ENCODE measurements around the gene SHB.

The SHB gene

DNA sequence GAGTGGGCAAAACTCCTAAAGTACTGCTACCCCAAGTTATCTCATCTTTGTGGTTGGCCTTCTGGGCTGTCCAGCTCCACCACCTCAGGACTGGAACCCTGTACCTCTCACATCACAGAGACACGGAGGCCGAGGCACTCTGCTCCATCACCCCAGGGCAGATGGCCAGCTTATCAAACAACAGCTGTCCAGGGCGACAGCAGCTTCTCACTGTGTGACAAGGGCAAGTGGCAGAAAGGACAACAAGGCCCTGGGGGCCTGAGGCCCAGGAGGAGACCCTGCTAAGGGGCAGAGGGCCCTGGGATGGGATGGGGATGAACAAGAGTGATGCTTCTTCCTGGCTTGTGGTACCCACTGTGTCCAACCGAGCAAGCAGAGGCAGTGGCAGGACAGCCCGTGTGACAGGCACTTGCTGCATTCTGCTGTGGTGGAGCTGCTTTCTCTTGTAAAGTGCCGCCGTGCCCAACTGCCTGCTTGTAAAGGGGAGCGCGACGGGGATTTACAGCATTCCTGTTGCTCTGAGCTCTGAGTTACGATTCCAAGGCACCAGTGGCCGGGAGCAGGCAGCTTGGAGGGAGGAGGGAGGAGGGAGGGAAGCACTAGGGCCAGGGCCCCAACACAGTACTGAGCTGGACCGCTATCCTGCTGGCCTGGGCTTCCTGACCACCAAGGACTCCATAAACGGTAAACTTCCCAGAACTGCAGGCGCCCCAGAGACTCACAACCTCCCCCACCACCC is 71.2 kb downstream of the SHB start:
- DNase-seq (ENCODE audit: extremely low spot score, insufficient read length, low read depth) (no peak), FAIRE-seq (no peak)

- FAIRE-seq = no peak
Observed at GRCh38 chr9:37996819-37997217, 72.2 kb downstream of the SHB start.

DNA sequence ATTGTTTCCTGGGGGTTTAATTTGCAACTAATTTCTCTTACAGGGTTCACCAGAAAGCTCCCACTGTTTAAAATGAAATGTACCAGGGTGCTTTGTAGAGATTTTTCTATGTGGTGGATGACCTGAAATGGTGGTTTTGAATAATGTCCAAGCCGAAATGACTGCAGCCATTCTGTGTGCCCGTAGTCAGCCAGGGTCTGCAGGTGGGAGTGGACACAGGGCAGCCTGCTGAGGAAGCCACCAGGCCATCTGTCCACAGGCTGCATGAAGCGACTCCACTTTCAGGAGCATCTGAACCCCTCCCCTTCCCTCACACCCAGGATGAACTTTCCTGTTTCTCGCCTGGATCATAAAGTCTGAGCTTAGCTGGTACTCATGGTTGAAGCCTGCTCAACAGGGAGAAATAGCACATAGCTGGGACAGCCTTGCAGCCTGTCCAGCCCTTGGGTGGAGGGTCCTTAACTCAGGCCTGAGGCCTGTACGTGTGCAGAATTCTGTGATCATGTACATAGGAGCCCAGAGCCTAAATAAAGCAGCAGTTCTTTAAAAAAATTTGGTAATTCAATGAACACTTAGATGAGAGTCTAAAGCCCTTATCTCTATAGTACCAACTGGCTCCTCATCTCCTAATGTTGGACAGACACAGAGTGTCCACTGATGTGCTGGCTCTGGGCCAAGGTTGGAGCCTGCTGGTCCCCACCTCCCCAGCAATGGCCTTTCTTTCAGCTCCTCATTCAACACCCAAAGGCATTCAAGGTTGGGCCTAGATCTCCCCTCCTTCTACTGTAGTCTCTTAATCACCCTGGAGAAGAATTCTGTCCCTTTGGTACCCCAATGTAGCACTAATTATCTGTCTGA is 72.8 kb downstream of the SHB start:
- no peak for FAIRE-seq
- DNase-seq (ENCODE audit: extremely low spot score, insufficient read length, low read depth) = no peak

More at GRCh38 chr9:37996819-37997217, 72.2 kb downstream of the SHB start:
- no peak for DNase-seq (ENCODE audit: extremely low spot score, insufficient read length, low read depth)

GRCh38 chr9:37995348-37995737 is 73.7 kb downstream of the SHB start:
- no peak for DNase-seq (ENCODE audit: extremely low spot score, insufficient read length, low read depth)
- no peak for FAIRE-seq

- FAIRE-seq (peak; percentile 75), DNase-seq (ENCODE audit: extremely low spot score, insufficient read length, low read depth) (peak; percentile 60)
Observed at GRCh38 chr9:37994639-37995347, 74.2 kb downstream of the SHB start.

GRCh38 chr9:37992924-37993349 is 76.1 kb downstream of the SHB start:
- DNase-seq (ENCODE audit: extremely low spot score, insufficient read length, low read depth) (no peak), FAIRE-seq (no peak)

DNA sequence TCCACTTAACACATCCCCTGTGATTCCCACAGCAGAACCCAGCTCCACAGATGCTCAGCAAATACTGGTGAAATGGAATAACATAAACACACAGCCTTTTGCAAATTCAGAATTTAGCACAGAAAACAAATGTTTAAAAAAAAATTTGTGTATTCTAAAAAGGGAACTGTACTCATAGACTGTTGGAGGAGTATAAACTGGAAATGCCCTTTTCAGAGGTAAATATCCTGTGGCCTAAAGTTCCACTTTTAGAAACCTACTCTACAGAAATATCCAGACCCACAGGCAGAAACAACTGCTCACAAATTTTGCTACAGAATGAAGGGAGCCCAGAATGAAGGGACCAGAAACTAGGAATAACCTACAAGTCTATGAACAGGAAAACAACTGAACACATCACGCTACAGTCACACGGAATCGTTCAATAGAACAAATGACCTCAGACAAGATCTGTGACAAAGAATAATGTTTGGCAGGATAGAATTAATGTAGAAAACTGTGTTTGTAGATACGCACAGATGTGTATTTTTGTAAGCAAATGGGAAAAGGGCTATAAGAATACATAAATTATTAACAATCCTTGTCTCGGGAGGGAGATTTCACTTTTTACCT is 78.5 kb downstream of the SHB start:
- FAIRE-seq (no peak), DNase-seq (ENCODE audit: extremely low spot score, insufficient read length, low read depth) (no peak)

DNA sequence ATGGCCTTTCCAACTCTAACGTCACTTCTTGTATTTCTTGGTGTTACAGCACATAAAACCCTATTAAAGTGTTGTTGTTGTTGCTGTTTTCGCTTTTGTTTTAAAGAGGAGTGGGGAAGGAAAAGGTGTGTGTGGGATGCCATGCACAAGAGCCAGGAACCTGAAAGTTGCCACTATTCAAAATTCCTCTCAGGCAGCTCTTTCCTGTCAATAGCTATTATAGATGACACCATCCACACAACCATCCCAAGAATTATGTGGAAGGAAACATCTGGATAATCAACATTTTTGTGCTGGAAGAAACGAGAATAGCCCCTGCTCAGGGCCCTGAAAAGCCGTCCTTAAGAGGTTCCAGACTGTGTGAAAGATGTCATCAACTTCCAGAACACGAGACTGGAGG is 79.3 kb downstream of the SHB start:
- no peak for DNase-seq (ENCODE audit: extremely low spot score, insufficient read length, low read depth)

DNA sequence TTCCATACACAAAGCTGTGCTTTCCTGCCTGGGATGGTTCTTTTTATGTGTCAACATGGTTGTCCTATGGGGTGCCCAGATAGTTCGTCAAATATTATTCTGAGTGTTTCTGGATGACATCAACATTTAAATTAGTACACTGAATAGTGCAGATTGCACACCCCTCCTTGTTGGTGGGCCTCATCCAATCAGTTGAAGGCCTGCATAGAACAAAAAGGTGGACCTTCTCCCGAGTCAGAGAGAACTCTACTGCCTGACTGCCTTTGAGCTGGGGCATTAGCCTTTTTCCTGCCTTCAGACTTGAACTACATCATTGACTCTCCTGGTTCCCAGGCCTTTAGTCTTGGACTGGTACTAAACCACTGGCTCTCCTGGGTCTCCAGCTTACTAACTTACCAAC is 80.4 kb downstream of the SHB start:
- DNase-seq (ENCODE audit: extremely low spot score, insufficient read length, low read depth) (no peak), FAIRE-seq (no peak)

More for the DNA sequence above, 79.3 kb downstream of the SHB start:
- FAIRE-seq = no peak

GRCh38 chr9:37988041-37988440 is 81.0 kb downstream of the SHB start:
- FAIRE-seq (no peak), DNase-seq (ENCODE audit: extremely low spot score, insufficient read length, low read depth) (no peak)

- FAIRE-seq (no peak), DNase-seq (ENCODE audit: extremely low spot score, insufficient read length, low read depth) (no peak)
Observed at GRCh38 chr9:37987467-37987981, 81.5 kb downstream of the SHB start.

GRCh38 chr9:37986771-37987258 is 82.2 kb downstream of the SHB start:
- no peak for DNase-seq (ENCODE audit: extremely low spot score, insufficient read length, low read depth)
- no peak for FAIRE-seq

DNA sequence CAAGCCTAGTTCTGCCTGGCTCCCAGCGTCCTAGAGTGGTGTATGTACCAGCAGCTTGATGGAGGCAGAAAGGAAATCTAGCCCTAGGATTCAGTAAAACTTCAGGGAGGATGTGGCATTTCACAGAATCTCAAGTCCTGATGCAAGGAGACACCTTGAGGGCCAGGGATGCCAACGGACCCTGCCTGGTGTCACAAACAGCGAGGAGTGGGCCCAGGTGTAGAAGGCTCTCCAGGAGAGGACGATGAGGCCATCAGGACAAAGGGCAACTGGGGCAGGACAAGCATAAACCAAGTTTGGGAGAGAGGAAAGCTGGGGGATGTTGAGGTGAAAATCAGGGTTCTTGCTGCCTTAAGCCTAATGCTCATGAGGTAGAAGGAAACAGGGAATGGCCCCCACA is 83.0 kb downstream of the SHB start:
- FAIRE-seq = no peak

DNA sequence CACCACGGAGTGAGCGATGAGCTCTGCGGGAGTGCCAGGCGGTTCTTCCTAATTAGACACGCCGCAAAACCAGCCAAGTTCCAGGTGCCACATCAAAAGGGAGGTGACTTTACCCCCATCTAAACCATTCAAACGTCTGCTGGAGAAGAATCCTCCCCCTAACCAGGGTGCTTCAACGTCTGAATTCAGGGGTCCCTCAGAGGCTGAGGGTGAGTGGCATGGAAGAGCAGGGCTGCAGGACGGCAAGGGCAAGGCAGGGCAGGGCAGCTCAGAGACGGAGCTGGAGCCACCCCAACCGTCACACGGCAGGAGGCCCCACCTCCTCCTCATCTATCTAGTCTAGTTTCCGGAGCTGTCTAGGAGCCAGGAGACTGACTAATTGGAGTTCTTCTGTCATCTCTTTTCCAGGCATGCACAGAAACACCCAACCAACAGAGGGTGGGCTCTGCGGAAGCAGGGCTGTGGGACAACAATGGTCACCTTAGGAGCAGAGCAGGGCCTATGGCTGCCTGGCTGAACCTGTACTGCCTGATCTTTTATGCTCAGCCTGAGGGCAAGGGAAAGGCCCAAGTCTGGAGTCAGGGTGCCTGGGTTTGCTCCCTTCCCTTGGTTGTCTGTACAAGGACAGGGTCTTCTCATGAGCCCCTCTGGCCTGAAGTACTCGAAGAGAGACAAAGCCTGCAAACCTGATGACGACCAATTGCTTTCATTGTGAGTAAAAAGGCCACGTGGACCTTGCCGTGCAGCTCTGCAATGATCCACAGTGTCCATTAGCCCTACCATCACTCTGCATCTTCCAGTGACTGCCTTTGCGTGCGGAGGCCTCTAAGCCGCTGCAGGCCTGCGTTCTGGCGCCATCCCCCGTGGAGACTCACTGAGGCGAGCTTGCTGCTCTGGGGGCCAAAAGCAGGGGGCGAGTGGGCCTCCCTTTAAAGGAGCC is 84.1 kb downstream of the SHB start:
- DNase-seq (ENCODE audit: extremely low spot score, insufficient read length, low read depth) = no peak
- no peak for FAIRE-seq

More for the DNA sequence above, 83.0 kb downstream of the SHB start:
- DNase-seq (ENCODE audit: extremely low spot score, insufficient read length, low read depth) = no peak

DNA sequence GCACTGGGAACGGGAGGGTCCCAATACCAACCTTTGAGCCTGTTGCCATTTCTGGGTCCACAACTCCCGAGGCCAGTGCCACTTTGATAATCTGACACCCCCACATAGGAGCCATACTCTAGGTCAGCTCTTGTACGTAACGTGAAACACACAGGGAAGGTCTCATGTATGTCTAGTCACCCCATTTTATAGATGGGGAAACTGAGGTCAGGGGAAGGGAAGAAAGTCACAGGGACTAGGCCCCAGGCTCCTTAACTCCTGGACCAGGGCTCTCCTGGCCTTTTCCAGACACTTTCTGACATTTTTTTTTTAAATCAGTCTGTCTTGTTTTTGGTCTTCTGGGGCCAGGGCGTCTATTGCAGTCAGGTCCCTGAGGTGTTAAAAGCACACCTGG is 84.8 kb downstream of the SHB start:
- FAIRE-seq = no peak

DNA sequence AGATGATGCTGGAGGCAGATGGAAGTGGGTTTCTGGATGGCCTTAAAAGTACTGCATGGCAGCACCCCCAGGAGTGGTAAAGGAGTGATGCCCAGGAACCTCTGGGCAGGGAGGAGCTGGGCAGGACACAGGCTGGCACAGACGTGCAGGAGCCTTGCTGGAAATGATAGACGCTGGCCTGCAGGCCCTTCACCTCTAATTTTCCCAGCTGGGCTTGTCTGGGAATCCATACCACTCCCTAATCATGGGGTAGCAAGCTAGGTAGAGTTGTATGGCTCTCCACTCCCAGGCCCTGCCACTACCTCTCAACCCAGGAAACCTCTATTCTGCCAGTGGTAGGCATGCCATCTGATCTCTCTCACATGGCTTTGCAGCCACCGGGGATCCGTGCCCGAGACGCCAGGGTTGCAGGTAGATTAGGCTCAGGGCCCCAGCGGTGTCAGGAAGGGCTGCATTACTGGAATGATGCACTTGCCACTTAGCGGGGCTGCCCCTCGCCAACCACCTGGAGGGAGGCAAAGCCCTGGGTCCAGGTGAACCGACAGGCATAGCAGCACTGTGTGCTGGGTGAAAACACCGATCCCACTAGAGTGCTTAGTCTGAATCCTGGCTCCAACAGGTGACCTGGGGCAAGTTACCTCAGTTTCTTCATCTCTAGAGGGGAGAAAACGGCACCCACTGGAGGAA is 85.5 kb downstream of the SHB start:
- no peak for FAIRE-seq

More for the DNA sequence above, 84.8 kb downstream of the SHB start:
- no peak for DNase-seq (ENCODE audit: extremely low spot score, insufficient read length, low read depth)

GRCh38 chr9:37979844-37980243 is 89.2 kb downstream of the SHB start:
- DNase-seq (ENCODE audit: extremely low spot score, insufficient read length, low read depth) (no peak), FAIRE-seq (no peak)

More for the DNA sequence above, 85.5 kb downstream of the SHB start:
- DNase-seq (ENCODE audit: extremely low spot score, insufficient read length, low read depth) = no peak

DNA sequence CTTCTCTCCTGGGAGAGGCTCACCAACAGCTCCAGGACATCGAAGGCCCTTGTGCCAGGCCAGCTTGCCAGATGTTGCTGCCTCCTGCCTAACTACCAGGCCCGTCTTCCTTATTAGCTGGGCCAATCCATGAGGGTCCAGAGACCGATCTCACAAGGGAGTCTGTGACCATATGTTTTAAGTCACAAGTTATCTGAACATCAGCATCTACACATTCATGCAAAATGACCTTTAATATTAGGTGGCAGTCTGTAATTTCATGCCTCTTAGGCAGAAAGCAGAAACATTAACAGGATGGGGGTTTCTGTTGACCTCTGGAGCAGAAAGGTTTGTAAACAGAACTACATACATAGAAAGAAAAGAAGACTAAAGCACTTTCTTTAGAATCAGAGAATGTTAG is 90.0 kb downstream of the SHB start:
- DNase-seq (ENCODE audit: extremely low spot score, insufficient read length, low read depth) (no peak), FAIRE-seq (no peak)

All from GM18507 (cell line).